ENCODE measurements around the gene ATP12A. TPM values are rescaled to one million over a fixed set of nuclear protein-coding genes. Genes with fewer than 3 reads are reported as not detected.

ATP12A gene
- 10 to 100 TPM in 1 of 4 donors, 1 to 10 TPM in 2, under 1 TPM in 1; 0.27 to 40.0 (median 5.3) TPM for total RNA-seq

DNA sequence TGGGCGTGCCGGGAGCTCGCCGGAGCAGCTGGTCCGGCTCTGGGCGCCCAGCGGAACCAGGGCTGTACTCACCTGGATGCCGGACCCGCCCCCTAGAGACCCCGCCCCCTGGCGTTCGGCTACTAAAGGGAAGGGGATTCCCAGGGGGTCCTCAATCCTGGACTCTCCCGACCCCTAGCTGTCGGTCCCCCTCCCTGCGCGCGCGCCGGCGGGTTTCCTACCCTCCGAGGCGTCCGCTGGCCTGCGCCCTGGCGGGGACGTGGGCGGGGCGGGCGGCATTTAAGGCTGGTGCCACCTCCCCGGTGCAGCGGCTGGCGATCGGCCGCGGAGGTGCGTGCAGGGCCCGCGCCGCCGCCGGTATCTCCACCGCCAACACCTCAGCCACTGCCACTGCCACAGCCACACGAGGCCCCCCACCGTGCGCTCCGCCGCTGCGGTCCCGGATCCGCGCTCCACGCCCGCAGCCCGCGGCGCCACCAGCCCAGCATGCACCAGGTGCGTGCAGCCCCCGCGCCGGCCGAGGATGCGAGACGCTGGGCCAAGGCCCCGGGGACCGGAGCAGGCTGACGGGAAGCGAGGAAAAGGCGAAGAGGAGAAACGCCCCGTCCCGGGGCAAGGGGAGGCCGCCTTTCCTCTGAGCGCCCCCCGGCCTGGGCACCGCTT, at the start of gene ATP12A:
ATP12A (plus strand) TSS at position 151 of the 663 bp plus-strand sequence; CDS start at position 487, 336 bp downstream.
- intact Hi-C loops (cut with DNase I; ENCODE audit: low total_unique reads) = no loop called here
- TF ChIP-seq, protein P1, sequence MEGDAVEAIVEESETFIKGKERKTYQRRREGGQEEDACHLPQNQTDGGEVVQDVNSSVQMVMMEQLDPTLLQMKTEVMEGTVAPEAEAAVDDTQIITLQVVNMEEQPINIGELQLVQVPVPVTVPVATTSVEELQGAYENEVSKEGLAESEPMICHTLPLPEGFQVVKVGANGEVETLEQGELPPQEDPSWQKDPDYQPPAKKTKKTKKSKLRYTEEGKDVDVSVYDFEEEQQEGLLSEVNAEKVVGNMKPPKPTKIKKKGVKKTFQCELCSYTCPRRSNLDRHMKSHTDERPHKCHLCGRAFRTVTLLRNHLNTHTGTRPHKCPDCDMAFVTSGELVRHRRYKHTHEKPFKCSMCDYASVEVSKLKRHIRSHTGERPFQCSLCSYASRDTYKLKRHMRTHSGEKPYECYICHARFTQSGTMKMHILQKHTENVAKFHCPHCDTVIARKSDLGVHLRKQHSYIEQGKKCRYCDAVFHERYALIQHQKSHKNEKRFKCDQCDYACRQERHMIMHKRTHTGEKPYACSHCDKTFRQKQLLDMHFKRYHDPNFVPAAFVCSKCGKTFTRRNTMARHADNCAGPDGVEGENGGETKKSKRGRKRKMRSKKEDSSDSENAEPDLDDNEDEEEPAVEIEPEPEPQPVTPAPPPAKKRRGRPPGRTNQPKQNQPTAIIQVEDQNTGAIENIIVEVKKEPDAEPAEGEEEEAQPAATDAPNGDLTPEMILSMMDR (IDR thresholded peaks at IDR 0.05) = no peak
- TF ChIP-seq POLR2A (IDR thresholded peaks at IDR 0.05) = no peak
- 1 to 3% methylated on average over 11 to 28 of the region's 75 CpGs for WGBS, 2 donors
- DNase-seq (ENCODE audit: low spot score in 2 of 2) = peak in 1 of 2 donors; percentile 84
- H3K4me3 ChIP-seq (ENCODE audit: low read depth, poor library complexity, severe bottlenecking) = no peak within 1 kb of the TSS

DNA sequence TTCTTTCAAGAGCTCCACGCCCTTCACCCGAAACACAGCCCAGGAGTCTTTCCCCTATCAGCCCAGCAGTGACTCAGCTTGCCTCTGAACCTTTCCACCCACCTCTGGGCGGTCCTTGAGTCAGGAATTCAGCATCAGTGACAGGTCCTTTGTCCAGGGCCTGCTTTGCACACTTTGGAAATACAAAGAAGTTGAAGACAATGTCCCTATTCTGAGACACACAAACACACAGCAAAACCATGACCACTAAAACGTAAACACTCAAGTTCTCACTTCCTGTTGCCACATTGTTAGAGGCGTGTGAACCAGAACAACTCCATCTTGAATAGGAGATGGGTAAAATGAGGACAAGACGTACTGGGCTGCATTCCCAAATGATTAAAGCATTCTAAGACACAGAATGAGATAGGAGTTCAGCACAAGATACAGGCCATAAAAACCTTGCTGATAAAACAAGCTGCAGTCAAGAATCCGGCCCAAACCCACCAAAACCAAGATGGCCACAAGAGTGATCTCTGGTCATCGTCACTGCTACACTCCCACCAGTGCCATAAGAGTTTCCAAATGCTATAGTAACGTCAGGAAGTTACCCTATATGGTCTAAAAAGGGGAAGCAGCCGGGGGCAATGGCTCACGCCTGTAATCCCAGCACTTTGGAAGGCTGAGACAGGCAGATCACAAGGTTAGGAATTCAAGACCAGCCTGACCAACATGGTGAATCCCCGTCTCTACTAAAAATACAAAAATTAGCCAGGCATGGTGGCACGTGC, 49.2 kb upstream of the ATP12A start:
- WGBS, 2 donors = 77 to 79% methylated on average over 13 of the region's 13 CpGs
- intact Hi-C loops (cut with DNase I; ENCODE audit: low total_unique reads) = no loop called here
- DNase-seq (ENCODE audit: low spot score in 2 of 2) = peak in 1 of 2 donors; percentile 32

DNA sequence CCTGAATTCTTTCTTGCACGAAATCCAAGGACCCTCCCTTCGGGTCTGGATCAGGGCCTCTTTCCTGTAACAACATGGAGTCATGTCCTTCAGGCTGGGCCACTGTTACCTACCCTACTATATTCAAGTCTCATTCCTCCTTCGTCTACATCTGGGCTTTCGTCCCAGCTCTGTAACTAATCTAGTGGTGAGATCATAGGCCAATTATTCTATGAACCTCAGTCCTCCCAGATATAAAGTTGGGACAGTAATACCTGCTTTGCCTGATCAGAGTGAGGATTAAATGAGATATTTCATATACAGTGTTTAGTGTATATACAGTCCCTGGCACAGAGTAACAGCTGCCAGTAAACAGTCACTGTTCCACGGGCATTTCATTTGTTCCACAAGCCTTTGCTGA, 48.3 kb upstream of the ATP12A start:
- H3K4me3 ChIP-seq (ENCODE audit: low read depth, poor library complexity, severe bottlenecking) = no peak overlapping the region
- no peak for TF ChIP-seq POLR2A (IDR thresholded peaks at IDR 0.05)
- TF ChIP-seq, protein P1 (IDR thresholded peaks at IDR 0.05) = no peak
- intact Hi-C loops (cut with DNase I; ENCODE audit: low total_unique reads) = no loop called here
- 71 to 78% methylated on average over 5 of the region's 5 CpGs for WGBS, 2 donors
- DNase-seq (ENCODE audit: low spot score in 2 of 2) = peak in 1 of 2 donors; percentile 7

More for the DNA sequence above, 49.2 kb upstream of the ATP12A start:
- TF ChIP-seq, protein P1 (IDR thresholded peaks at IDR 0.05) = no peak
- TF ChIP-seq POLR2A (IDR thresholded peaks at IDR 0.05) = no peak
- no peak overlapping the region for H3K4me3 ChIP-seq (ENCODE audit: low read depth, poor library complexity, severe bottlenecking)

DNA sequence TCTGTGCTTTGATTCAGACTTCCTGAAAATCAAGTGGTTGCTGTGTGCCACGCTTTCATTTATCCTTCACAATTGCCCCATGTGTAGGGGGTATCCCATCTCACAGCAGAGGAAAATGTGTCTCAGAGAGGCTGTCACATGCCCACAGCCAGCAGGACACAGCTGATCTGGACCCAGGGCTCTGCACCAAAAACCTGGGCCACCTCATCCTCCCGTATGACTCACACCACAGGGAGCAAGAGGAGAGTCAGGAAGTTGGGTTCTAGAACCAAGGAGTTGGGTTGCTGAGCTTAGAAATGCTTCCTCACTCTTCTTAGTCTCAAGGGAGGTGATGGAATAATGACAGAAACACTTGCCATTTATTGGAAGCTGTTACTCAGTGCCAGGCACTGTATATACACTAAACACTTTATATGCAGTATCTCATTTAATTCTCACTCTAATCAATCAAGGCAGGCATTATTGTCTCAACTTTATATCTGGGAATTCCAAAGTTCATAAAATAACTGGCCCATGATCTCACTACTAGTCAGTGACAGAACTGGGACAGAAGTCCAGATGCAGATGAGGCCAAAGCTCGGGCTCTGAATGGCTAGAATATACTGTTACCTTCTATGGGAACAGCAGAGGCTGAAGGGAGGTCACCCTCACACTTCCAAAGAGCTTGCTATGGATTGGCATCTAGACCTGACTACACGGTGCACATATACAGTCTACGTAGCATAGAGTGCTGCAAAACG, 47.7 kb upstream of the ATP12A start:
- DNase-seq (ENCODE audit: low spot score in 2 of 2) = peak in 1 of 2 donors; percentile 31
- no peak overlapping the region for H3K4me3 ChIP-seq (ENCODE audit: low read depth, poor library complexity, severe bottlenecking)
- WGBS, 2 donors = 85 to 87% methylated on average over 6 of the region's 6 CpGs
- intact Hi-C loops (cut with DNase I; ENCODE audit: low total_unique reads) = no loop called here
- TF ChIP-seq POLR2A (IDR thresholded peaks at IDR 0.05) = no peak
- TF ChIP-seq, protein P1 (IDR thresholded peaks at IDR 0.05) = no peak

DNA sequence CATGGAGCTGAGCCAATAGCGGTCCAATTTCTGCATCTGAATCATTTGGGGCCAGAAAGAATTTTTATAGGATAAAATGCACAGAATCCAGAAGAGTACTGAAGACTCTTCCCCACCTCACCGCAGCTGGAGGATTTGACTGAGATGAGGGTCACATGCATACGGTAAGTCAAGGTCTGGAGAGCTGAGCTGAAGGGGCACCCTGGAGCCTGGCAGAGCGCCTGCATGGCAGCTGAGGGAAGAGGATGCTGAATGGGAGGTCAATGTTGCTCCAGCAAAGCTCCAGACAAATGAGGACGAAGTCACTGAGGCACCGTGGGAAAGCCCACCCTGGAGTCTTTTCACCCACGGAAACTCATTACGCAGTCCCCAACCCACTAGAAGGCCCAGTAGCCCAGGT, 43.4 kb upstream of the ATP12A start:
- WGBS, 2 donors = 88 to 92% methylated on average over 8 of the region's 8 CpGs

More for the DNA sequence above, 43.4 kb upstream of the ATP12A start:
- no peak overlapping the region for H3K4me3 ChIP-seq (ENCODE audit: low read depth, poor library complexity, severe bottlenecking)
- TF ChIP-seq, protein P1 (IDR thresholded peaks at IDR 0.05) = no peak
- intact Hi-C loops (cut with DNase I; ENCODE audit: low total_unique reads) = no loop called here
- peak in 1 of 2 donors; percentile 64 for DNase-seq (ENCODE audit: low spot score in 2 of 2)

Data from lower leg skin (tissue), 4 donors.